Suprapubic skin (tissue), 4 donors: ENCODE measurements around the gene PNLIPRP1. TPM values are rescaled to one million over a fixed set of nuclear protein-coding genes. Genes with fewer than 3 reads are reported as not detected.

Source experiments
- DNase-seq, 2 donors: peaks; one replicate each; pipeline ENCODE4 v3.0.0-alpha.2; 2019; ENCODE audit warnings: low spot score in 2 of 2
- H3K27ac ChIP-seq: fragments of 200-600 bp; sonication (generic); one replicate; pipeline ENCODE4 v1.5.1; 2019
- H3K27me3 ChIP-seq: fragments of 200-600 bp; sonication (generic); one replicate; pipeline ENCODE4 v1.5.1; 2019
- H3K36me3 ChIP-seq: fragments of 200-600 bp; sonication (generic); one replicate; pipeline ENCODE4 v1.5.1; 2019
- H3K4me1 ChIP-seq: fragments of 200-600 bp; sonication (generic); one replicate; pipeline ENCODE4 v1.5.1; 2019
- H3K4me3 ChIP-seq: fragments of 200-600 bp; sonication (generic); one replicate; pipeline ENCODE4 v1.5.1; 2019; ENCODE audit warnings: mild to moderate bottlenecking
- H3K9me3 ChIP-seq: fragments of 200-600 bp; sonication (generic); one replicate; pipeline ENCODE4 v1.5.1; 2019
- EP300 ChIP-seq: sonication (generic); formaldehyde crosslinking; IDR thresholded peaks from one replicate; pipeline ENCODE4 v1.6.1; 2017; ENCODE audit warnings: antibody characterized with exemption
- POLR2A ChIP-seq, 2 donors: fragments of 450-650 bp; IDR thresholded peaks; one replicate each; pipeline ENCODE4 v1.6.1; 2017; ENCODE audit warnings: antibody characterized with exemption in 2 of 2, mild to moderate bottlenecking in 2 of 2, moderate library complexity in 2 of 2
- POLR2AphosphoS5 ChIP-seq, 3 donors: sonication (generic); formaldehyde crosslinking; IDR thresholded peaks; one replicate each; pipeline ENCODE4 v1.6.1; 2017; ENCODE audit warnings: antibody characterized with exemption in 3 of 3
- WGBS: methylation state at CpG from one replicate; pipeline ENCODE4 v1.1.5; 2018; 5-methylcytosine and 5-hydroxymethylcytosine counted together
- total RNA-seq, 4 donors: library from RNA; depleted of rRNA; stranded (reverse); fragments of >200 nt; gene quantifications; one replicate each; pipeline ENCODE4 v1.1.0, GENCODE V29; 2016
- TF ChIP-seq, protein P1 (sequence below), 2 donors: fragments of 200-600 bp in 1 of 2; fragments of 450-650 bp in 1 of 2; sonication (generic) in 1 of 2; IDR thresholded peaks; one replicate each; pipeline ENCODE4 v1.5.1; 2016 to 2019; ENCODE audit warnings: antibody characterized with exemption in 2 of 2, mild to moderate bottlenecking in 1 of 2, moderate library complexity in 1 of 2

Gene PNLIPRP1
- total RNA-seq, 4 donors from 2014 or later: not detected

DNA sequence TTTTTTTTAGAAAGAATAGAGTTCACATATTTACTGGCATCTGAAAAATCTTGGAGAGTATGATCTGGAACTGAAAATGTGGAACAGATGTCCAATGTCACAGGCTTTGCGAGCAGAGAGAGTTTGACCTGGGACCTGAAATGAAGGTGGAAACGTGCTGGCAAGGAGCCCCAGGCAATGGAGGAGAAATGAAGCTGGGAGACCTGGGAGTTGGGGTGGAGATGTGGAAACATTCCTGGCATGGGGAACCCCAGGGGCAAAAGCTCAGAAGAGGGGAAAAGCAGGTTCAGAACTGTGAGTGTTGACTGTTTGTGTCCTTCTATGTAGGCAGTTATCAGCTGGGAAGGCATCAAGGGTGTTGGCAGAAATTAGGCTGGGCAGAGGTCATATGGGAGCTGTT, 22.7 kb downstream of the PNLIPRP1 start:
- DNase-seq: no peak
- Histone ChIP-seq H3K27ac (no peak overlapping the region), H3K27me3 (peaks cover 25% of the 10 kb centered on the region), H3K36me3 (no peaks in the 10 kb centered on the region), H3K4me1 (peaks cover 4% of the 10 kb centered on the region), H3K9me3 (no peaks in the 10 kb centered on the region), H3K4me3 (no peak overlapping the region)
- WGBS: 35% methylated on average over 2 of the region's 2 CpGs
- TF ChIP-seq EP300 (no peak), POLR2A (IDR thresholded peaks at IDR 0.05) (no peak), POLR2AphosphoS5 (IDR thresholded peaks at IDR 0.05) (no peak)
- TF ChIP-seq, protein P1, sequence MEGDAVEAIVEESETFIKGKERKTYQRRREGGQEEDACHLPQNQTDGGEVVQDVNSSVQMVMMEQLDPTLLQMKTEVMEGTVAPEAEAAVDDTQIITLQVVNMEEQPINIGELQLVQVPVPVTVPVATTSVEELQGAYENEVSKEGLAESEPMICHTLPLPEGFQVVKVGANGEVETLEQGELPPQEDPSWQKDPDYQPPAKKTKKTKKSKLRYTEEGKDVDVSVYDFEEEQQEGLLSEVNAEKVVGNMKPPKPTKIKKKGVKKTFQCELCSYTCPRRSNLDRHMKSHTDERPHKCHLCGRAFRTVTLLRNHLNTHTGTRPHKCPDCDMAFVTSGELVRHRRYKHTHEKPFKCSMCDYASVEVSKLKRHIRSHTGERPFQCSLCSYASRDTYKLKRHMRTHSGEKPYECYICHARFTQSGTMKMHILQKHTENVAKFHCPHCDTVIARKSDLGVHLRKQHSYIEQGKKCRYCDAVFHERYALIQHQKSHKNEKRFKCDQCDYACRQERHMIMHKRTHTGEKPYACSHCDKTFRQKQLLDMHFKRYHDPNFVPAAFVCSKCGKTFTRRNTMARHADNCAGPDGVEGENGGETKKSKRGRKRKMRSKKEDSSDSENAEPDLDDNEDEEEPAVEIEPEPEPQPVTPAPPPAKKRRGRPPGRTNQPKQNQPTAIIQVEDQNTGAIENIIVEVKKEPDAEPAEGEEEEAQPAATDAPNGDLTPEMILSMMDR (IDR thresholded peaks at IDR 0.05): no peak

DNA sequence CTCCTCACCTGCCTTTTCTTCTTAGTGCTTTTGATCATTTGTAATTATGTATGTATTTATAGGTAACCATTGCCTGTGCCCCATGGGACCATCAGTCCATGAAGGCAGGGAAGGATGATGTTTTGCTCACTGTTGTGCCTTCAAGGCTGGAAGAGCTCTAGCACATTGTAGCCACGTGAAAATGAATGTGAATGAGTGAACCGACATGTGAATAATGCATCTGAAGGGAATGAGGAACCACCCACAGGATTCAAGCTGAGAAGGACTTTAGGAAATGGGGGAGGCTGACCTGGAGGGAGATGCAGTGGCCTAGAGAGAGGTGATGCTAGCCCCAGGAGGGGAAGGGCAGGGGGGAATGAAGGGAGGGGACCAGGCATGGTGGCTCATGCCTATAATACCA, 24.0 kb downstream of the PNLIPRP1 start:
- Histone ChIP-seq H3K27me3 (peaks cover 12% of the 10 kb centered on the region), H3K4me3 (no peak overlapping the region), H3K27ac (no peak overlapping the region), H3K9me3 (no peaks in the 10 kb centered on the region), H3K36me3 (no peaks in the 10 kb centered on the region), H3K4me1 (no peaks in the 10 kb centered on the region)
- no peak for DNase-seq
- 35% methylated on average over 2 of the region's 2 CpGs for WGBS
- TF ChIP-seq, protein P1 (IDR thresholded peaks at IDR 0.05): no peak
- TF ChIP-seq EP300 (no peak), POLR2A (IDR thresholded peaks at IDR 0.05) (no peak), POLR2AphosphoS5 (IDR thresholded peaks at IDR 0.05) (no peak)

DNA sequence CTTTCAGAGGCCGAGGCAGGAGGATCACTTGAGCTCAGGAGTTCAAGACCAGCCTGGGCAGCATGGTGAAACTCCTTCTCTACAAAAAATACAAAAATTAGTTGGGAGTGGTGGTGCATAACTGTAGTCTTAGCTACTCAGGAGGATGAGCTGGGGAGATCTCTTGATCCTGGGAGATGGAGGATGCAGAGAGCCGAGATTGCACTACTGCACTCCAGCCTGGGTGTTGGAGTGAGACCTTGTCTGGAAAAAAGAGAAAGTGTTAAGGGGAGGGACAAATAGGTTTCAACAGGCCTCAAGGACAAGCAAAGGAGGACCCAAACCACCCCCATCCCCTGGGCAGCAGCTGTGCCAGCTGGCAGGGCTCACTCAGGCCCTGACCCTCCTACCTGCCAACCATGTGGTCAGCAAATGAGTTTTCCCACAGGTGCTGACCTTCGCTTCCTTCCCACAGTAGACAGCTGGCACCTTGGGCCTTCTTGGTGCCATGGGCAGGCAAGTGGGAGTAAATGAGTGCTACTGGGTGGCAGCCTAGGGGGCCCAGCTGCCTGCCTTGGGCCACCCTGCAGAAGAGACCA, 24.5 kb downstream of the PNLIPRP1 start:
- WGBS: 87% methylated on average over 3 of the region's 3 CpGs
- no peak for DNase-seq
- peaks cover 7% of the 10 kb centered on the region for H3K27me3 ChIP-seq
- no peak overlapping the region for H3K27ac ChIP-seq
- H3K4me1 ChIP-seq: no peaks in the 10 kb centered on the region
- H3K4me3 ChIP-seq: no peak overlapping the region
- H3K9me3 ChIP-seq: no peaks in the 10 kb centered on the region
- TF ChIP-seq POLR2AphosphoS5 (IDR thresholded peaks at IDR 0.05) (no peak), POLR2A (IDR thresholded peaks at IDR 0.05) (no peak), EP300 (no peak)
- TF ChIP-seq, protein P1 (IDR thresholded peaks at IDR 0.05): no peak
- H3K36me3 ChIP-seq: no peaks in the 10 kb centered on the region

DNA sequence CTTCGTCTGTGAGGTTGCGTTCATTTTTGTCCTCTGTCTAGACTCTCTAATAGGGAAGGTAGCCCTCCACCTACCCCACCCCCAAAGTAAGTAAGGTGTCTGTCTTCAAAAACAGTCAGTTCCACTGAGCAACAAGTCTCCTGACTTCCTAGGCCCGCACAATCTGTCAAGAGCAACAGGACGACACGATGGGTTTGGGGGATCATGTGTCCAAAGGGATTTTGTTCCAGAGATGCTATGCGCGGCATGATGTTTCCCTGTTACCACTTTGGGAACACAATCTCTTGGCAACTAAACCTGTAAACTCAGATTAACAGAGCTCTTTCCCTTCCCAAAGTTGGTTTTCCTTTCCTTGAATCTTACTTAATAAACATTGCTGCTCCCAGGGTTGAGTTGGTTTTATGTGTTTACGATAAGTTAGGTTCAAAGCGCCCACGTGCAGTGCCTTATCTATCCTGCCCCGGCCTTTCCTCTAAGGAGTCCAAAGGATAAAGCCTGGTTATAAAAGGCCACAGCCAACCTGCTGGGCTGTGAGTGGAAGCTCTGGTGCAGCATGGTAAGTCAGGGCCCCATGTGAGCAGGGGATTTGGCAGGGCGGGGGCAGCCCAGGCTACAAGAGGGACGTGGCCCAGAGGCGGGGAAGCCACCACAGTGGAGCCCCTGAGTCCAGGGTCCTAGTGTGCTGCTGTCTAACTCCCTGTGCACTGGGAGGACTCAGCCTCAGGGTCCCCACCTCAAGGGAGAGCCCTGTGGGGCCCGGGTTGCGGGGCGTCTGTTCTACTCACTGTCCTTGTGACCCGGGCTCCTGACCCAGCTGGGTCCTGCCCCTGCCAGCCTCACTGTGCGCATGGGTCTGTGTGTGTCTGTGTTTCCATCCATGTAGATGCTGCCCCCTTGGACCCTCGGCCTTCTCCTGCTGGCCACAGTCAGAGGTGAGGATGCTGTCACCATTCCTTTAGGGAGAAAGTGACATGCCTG, 30.0 kb downstream of the PNLIPRP1 start, which contains the start of gene PNLIPRP2:
TSS of gene PNLIPRP2 (plus strand) at position 531 of the 978 bp plus-strand sequence.
- no peak for DNase-seq
- Histone ChIP-seq H3K36me3 (no peaks in the 10 kb centered on the region), H3K4me3 (no peak within 1 kb of the TSS), H3K27ac (no peak within 1 kb of the TSS), H3K4me1 (no peaks in the 10 kb centered on the region), H3K9me3 (no peaks in the 10 kb centered on the region), H3K27me3 (peaks cover 16% of the 10 kb centered on the region)
- WGBS: 77% methylated on average over 17 of the region's 20 CpGs
- no peak for TF ChIP-seq POLR2A (IDR thresholded peaks at IDR 0.05)
- TF ChIP-seq, protein P1 (IDR thresholded peaks at IDR 0.05): no peak

DNA sequence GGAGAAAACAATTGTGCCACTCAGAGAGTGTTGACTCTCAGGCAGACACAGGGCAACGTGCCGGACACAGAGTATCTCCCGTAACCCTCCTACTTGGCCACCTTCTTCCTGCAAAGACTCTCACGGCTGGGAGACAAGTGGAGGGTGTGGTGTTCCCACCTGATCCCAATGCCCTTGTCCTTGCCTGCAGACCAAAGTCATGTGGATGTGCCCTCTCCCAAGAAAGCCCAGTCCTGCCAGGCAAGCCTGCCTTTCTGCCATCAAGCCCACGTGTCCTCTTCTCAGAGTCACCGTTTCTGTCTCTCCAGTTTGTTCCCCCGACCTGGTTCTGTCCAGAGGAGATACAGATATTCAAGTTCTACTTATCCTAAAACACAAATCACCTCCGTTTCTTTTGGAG, 30.7 kb downstream of the PNLIPRP1 start:
- Histone ChIP-seq H3K9me3 (no peaks in the 10 kb centered on the region), H3K27me3 (peaks cover 22% of the 10 kb centered on the region), H3K36me3 (no peaks in the 10 kb centered on the region), H3K4me3 (no peak overlapping the region), H3K4me1 (no peaks in the 10 kb centered on the region), H3K27ac (no peak overlapping the region)
- 80% methylated on average over 8 of the region's 8 CpGs for WGBS
- TF ChIP-seq EP300 (no peak), POLR2A (IDR thresholded peaks at IDR 0.05) (no peak), POLR2AphosphoS5 (IDR thresholded peaks at IDR 0.05) (no peak)
- TF ChIP-seq, protein P1 (IDR thresholded peaks at IDR 0.05): no peak
- no peak for DNase-seq
